Ascending aorta (tissue), 2 donors: Measurements from ENCODE around the gene VSTM4. TPM values are rescaled to one million over a fixed set of nuclear protein-coding genes. Genes with fewer than 3 reads are reported as not detected.

ENCODE experiments used
- DNase-seq, 2 donors: peaks; one replicate each; pipeline ENCODE4 v3.0.0-alpha.2; 2019; ENCODE audit warnings: low spot score in 2 of 2
- H3K27ac ChIP-seq, 2 donors: fragments of 200-600 bp; sonication (generic); one replicate each; pipeline ENCODE4 v1.5.1; 2016 to 2017; ENCODE audit warnings: mild to moderate bottlenecking in 1 of 2
- H3K27me3 ChIP-seq: fragments of 200-600 bp; sonication (generic); one replicate; pipeline ENCODE4 v1.5.1; 2017
- H3K36me3 ChIP-seq, 2 donors: fragments of 200-600 bp; sonication (generic); one replicate each; pipeline ENCODE4 v1.5.1; 2016
- H3K4me1 ChIP-seq, 2 donors: fragments of 200-600 bp; sonication (generic); one replicate each; pipeline ENCODE4 v1.5.1; 2016 to 2017; ENCODE audit warnings: mild to moderate bottlenecking in 1 of 2
- H3K4me3 ChIP-seq, 2 donors: fragments of 200-600 bp; sonication (generic); one replicate each; pipeline ENCODE4 v1.5.1; 2016 to 2017; ENCODE audit warnings: mild to moderate bottlenecking in 1 of 2
- H3K9me3 ChIP-seq, 2 donors: fragments of 200-600 bp; sonication (generic); one replicate each; pipeline ENCODE4 v1.5.1; 2016
- CTCF ChIP-seq, 3 experiments: fragments of 200-600 bp in 2 of 3; fragments of 450-650 bp in 1 of 3; sonication (generic) in 2 of 3; IDR thresholded peaks; one replicate each; pipeline ENCODE4 v1.5.1; 2016 to 2019; ENCODE audit warnings: antibody characterized with exemption in 3 of 3, mild to moderate bottlenecking in 1 of 3, moderate library complexity in 1 of 3
- intact Hi-C: fragments of 100-400 bp; cut with DNase I; formaldehyde crosslinking; loops from one replicate; pipeline ENCODE4 v1.15.1; 2023
- total RNA-seq: library from RNA; depleted of rRNA; stranded (reverse); fragments of >200 nt; gene quantifications from one replicate; pipeline ENCODE4 v1.1.0, GENCODE V29; 2016

Gene VSTM4
- total RNA-seq, 1 donor from 2014 or later = 17.7 TPM

- no peak overlapping the region for H3K4me3 ChIP-seq
- H3K27me3 ChIP-seq = no peaks in the 10 kb centered on the region
- DNase-seq = peak in 1 of 2 donors; percentile 47
- no peaks in the 10 kb centered on the region for H3K9me3 ChIP-seq
- no peaks in the 10 kb centered on the region for H3K36me3 ChIP-seq
- intact Hi-C loops = no loop called here
- H3K27ac ChIP-seq = no peak overlapping the region
- TF ChIP-seq CTCF (IDR thresholded peaks at IDR 0.05) = no peak
- H3K4me1 ChIP-seq = peaks cover 15 to 43% of the 10 kb centered on the region in 2 donors
Observed at GRCh38 chr10:49091450-49092210, 23.7 kb downstream of the VSTM4 start.

DNA sequence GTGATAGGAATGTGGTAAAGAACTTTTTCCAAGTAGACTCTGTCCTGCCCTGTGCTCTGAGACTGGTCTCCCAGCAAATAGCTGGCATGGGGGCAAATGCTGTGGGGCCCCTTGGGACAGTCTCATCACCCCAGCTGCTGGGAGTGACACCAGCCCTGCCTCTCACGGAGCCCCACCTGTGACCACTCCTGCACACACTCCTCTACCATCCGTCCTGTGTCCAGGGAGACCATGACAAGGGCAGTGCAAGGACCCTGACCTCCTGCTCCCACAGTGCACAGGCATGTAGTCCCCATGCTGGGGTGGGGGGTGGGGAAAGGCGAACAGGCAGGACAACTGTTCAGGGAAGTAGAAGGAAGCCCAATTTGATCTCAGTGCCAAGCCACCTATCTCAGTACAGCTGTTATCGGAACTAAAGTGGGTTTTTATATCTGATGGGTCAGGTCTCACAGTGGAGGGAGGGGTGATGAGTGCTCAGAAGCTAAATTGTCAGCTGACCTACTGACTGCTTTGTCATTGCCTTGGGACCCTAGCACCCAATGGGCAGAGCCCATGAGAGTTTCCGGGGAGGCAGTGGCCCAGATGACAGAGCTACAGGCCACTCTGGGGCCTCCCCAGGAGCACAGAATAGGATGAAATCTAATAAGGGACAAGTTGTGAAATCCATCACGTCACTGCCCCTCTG lies 24.5 kb downstream of the VSTM4 start:
- H3K4me3 ChIP-seq = no peak overlapping the region
- H3K9me3 ChIP-seq = no peaks in the 10 kb centered on the region
- H3K36me3 ChIP-seq = no peaks in the 10 kb centered on the region
- peak overlapping the region in 1 of 2 donors; percentile 64 for H3K27ac ChIP-seq
- TF ChIP-seq CTCF (IDR thresholded peaks at IDR 0.05) = no peak
- no peaks in the 10 kb centered on the region for H3K27me3 ChIP-seq
- intact Hi-C loops = no loop called here
- peak in 1 of 2 donors; percentile 42 for DNase-seq
- H3K4me1 ChIP-seq = peaks cover 15 to 38% of the 10 kb centered on the region in 2 donors

- H3K4me1 ChIP-seq = peaks cover 15 to 35% of the 10 kb centered on the region in 2 donors
- intact Hi-C loops = no loop called here
Observed at GRCh38 chr10:49090189-49090575, 25.1 kb downstream of the VSTM4 start.

DNA sequence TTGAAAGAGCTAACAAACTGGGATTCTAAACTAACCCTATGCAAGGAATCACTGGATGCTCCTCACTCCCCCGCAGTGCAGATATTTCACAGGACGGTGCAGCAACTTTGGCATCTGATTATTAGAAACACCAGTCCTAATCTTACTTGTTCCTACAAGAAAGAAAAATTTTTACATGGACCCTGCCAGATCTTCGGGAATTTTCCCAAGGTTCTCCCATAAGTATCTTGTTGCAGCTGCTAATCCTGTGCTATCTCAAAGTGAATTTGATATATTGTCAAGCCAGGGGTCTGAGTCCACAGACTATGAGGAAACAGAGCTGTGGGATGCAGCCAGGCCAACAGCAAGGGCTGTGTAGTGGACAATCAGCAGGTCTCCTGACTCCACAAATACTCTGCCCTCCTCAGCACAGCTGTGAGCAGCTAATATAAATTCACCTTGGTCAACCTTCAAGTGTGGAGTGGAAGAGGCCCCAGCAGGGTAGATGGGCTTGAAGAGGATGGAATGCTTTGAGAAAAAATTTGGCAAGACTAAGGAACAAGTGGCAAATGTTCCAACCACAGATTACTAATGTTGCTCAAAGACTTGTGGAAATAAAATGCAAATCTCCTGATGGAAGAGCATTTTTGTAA lies 25.6 kb downstream of the VSTM4 start:
- peak overlapping the region; percentile 17 to 64 for H3K27ac ChIP-seq
- DNase-seq = peak in 1 of 2 donors; percentile 42
- intact Hi-C loops = no loop called here
- H3K27me3 ChIP-seq = no peaks in the 10 kb centered on the region
- H3K4me1 ChIP-seq = peaks cover 13 to 29% of the 10 kb centered on the region in 2 donors
- H3K36me3 ChIP-seq = no peaks in the 10 kb centered on the region
- no peak overlapping the region for H3K4me3 ChIP-seq
- no peak for TF ChIP-seq CTCF (IDR thresholded peaks at IDR 0.05)
- no peaks in the 10 kb centered on the region for H3K9me3 ChIP-seq

More at GRCh38 chr10:49090189-49090575, 25.1 kb downstream of the VSTM4 start:
- no peak for TF ChIP-seq CTCF (IDR thresholded peaks at IDR 0.05)
- no peaks in the 10 kb centered on the region for H3K27me3 ChIP-seq
- H3K9me3 ChIP-seq = no peaks in the 10 kb centered on the region
- H3K4me3 ChIP-seq = no peak overlapping the region
- peak overlapping the region; percentile 3 to 64 for H3K27ac ChIP-seq
- peak in 1 of 2 donors; percentile 42 for DNase-seq
- H3K36me3 ChIP-seq = no peaks in the 10 kb centered on the region

GRCh38 chr10:49089152-49089551 lies 26.2 kb downstream of the VSTM4 start:
- no peak overlapping the region for H3K4me3 ChIP-seq
- no peaks in the 10 kb centered on the region for H3K9me3 ChIP-seq
- no peak for TF ChIP-seq CTCF (IDR thresholded peaks at IDR 0.05)
- DNase-seq = peak in 1 of 2 donors; percentile 21
- H3K36me3 ChIP-seq = no peaks in the 10 kb centered on the region
- intact Hi-C loops = no loop called here
- no peak overlapping the region for H3K27ac ChIP-seq
- peaks cover 10 to 24% of the 10 kb centered on the region in 2 donors for H3K4me1 ChIP-seq
- no peaks in the 10 kb centered on the region for H3K27me3 ChIP-seq
